ENCODE results near the gene BCL7C.
"Not testable (repeated sequence)": the region's sequence is repeated elsewhere in the genome, so short reads cannot be mapped to it uniquely, and the experiment has no call there.

Gene BCL7C

GRCh38 chr16:30893744-30894539 lies at the start of gene BCL7C:
TSS of gene BCL7C (minus strand) at chr16:30894077. CDS start at chr16:30893944, 133 bp downstream.
- peak; percentile 92 to 93 for DNase-seq
- peak; percentile 77 for TF ChIP-seq POLR2A (IDR thresholded peaks at IDR 0.05; ENCODE audit: low read length)
- TF ChIP-seq GATA1 (IDR thresholded peaks at IDR 0.05; ENCODE audit: low read depth, low read length), result no peak

DNA sequence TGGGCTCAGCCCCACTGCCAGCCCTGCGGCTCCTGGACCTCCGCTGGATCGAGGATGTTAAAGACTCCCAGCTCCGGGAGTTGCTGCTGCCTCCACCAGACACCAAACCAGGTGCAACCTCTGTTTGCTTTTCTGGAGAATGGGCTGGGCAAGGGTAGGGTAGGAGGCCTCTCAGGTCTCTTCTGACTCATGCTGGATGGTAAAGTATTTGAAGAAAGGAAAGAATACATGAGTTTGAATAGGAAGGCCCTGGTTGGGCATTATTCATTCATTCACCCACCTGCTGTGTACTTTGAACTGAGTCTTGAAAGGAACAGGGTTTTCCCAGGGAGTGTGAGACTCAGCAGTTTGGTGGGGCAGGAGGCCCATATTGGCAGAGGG lies 48.5 kb upstream of the BCL7C start:
- TF ChIP-seq GATA1 (IDR thresholded peaks at IDR 0.05; ENCODE audit: low read depth, low read length) (no peak), POLR2A (IDR thresholded peaks at IDR 0.05; ENCODE audit: low read length) (no peak)
- no peak for DNase-seq

DNA sequence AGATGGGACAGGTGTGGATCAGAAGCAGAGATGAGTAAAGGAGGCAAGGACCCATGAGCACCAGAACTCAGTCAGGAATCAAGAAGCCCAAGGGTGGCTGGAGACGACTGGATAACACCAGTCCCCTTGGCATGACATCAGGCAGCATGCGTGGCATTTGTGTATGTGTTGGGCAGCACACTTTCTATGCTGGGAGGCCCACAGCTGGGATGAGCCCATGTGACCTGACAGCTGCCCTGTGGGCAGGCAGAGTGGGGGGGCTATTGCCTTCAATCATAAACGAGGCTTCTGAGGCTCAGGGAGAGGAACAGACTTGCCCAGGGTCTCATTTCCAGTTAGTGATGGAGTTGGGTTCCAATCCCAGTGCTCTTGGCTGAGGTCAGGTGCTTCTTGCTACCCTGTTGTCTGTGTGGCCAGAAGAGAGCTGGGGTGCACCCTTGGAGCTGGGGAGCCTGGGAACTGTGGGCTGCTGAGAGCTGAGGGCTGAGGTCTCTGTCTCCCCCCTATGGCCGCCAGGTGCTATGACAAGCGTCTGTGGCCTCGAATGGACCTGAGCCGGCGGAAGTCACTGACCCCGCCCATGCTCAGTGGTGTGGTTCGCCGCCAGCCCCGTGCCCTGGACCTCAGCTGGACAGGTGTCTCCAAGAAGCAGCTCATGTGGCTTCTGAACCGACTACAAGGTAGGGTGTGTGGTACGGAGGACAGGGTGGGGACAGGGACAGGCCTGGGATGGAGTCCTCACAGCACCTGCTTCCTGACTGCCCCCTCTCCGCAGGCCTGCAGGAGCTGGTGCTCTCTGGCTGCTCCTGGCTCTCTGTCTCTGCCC lies 47.9 kb upstream of the BCL7C start:
- TF ChIP-seq POLR2A (IDR thresholded peaks at IDR 0.05; ENCODE audit: low read length) (no peak), GATA1 (IDR thresholded peaks at IDR 0.05; ENCODE audit: low read depth, low read length) (no peak)
- peak; percentile 85 to 91 for DNase-seq

DNA sequence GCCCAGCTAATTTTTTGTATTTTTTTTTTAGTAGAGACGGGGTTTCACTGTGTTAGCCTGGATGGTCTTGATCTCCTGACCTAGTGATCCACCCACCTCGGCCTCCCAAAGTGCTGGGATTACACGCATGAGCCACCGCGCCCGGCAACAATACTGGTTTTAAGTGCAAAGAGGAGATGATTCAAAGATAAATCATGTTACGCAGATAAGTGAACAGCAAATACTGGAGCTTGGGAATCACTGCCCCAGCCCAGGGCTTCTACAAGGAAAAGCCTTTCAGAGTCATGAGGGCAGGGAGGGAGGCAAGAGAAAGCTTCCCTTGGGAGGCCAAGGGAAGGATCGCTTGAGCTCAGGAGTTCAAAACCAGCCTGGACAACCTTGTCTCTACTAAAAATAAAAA lies 45.7 kb upstream of the BCL7C start:
- not testable (repeated sequence) for DNase-seq

GRCh38 chr16:30937692-30938091 lies 43.8 kb upstream of the BCL7C start:
- DNase-seq, result no peak
- no peak for TF ChIP-seq GATA1 (IDR thresholded peaks at IDR 0.05; ENCODE audit: low read depth, low read length)
- TF ChIP-seq POLR2A (IDR thresholded peaks at IDR 0.05; ENCODE audit: low read length), result no peak

- DNase-seq, result peak; percentile 65 to 77
- no peak for TF ChIP-seq GATA1 (IDR thresholded peaks at IDR 0.05; ENCODE audit: low read depth, low read length)
- TF ChIP-seq POLR2A (IDR thresholded peaks at IDR 0.05; ENCODE audit: low read length), result no peak
Observed at GRCh38 chr16:30934827-30935557, 41.1 kb upstream of the BCL7C start.

DNA sequence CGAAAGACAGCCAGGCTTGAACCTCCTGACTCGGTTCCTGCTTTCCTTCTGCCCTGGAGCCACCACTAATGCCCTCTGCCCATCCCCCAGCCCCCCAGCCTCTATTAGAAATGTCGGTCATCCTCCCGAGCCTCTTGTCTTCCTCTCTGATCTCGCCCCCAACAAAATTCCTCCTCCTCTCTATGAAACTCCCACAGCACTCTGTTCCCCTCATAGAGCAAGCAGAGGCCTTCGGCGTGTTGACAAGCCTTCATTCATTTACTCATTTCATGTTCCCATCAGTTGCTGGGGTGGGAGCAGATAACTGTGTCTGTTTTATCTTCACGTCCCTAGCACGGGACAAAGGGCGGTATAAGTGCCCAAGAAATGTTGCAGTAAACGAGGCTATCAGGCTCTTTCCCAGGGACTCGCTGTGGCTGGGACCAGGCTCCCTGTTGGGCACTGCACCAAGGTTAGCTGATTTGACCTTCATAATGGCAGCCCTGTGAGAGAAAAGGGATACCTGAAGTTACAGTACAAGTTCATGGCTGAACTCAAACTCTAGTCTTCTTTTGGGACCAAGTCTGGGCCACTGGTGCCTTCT lies 37.3 kb upstream of the BCL7C start:
- no peak for DNase-seq
- TF ChIP-seq GATA1 (IDR thresholded peaks at IDR 0.05; ENCODE audit: low read depth, low read length), result no peak
- no peak for TF ChIP-seq POLR2A (IDR thresholded peaks at IDR 0.05; ENCODE audit: low read length)

- TF ChIP-seq POLR2A (IDR thresholded peaks at IDR 0.05; ENCODE audit: low read length) (no peak), GATA1 (IDR thresholded peaks at IDR 0.05; ENCODE audit: low read depth, low read length) (no peak)
- no peak for DNase-seq
Observed at GRCh38 chr16:30930160-30930571, 36.3 kb upstream of the BCL7C start.

DNA sequence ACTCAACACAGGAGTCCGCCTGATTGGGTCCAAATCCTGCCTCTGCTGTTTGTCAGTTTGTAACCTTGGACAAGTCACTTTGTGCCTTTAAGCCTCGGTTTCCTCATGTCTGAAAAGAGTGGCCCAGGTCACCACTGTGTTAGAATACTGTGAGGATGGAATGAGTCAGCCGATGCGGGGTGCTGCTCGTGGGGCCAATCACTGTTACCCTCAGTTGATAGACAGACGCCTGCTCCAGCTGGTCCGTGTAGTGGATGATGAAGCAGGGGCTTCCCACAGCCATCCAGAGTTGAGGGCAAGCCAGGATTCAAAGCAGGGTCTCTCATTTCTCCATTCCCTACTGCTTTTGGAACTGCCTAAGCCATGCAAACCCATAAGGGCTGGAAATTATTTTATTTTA lies 35.3 kb upstream of the BCL7C start:
- DNase-seq, result no peak
- TF ChIP-seq POLR2A (IDR thresholded peaks at IDR 0.05; ENCODE audit: low read length) (no peak), GATA1 (IDR thresholded peaks at IDR 0.05; ENCODE audit: low read depth, low read length) (no peak)

GRCh38 chr16:30928390-30928789 lies 34.5 kb upstream of the BCL7C start:
- no peak for DNase-seq
- TF ChIP-seq POLR2A (IDR thresholded peaks at IDR 0.05; ENCODE audit: low read length) (no peak), GATA1 (IDR thresholded peaks at IDR 0.05; ENCODE audit: low read depth, low read length) (no peak)

GRCh38 chr16:30927789-30928378 lies 34.0 kb upstream of the BCL7C start:
- no peak for DNase-seq
- TF ChIP-seq POLR2A (IDR thresholded peaks at IDR 0.05; ENCODE audit: low read length) (no peak), GATA1 (IDR thresholded peaks at IDR 0.05; ENCODE audit: low read depth, low read length) (no peak)

- DNase-seq, result no peak
- TF ChIP-seq POLR2A (IDR thresholded peaks at IDR 0.05; ENCODE audit: low read length) (no peak), GATA1 (IDR thresholded peaks at IDR 0.05; ENCODE audit: low read depth, low read length) (no peak)
Observed at GRCh38 chr16:30926937-30927788, 33.3 kb upstream of the BCL7C start.
